ENCODE results near the gene ARID3A.

DNA sequence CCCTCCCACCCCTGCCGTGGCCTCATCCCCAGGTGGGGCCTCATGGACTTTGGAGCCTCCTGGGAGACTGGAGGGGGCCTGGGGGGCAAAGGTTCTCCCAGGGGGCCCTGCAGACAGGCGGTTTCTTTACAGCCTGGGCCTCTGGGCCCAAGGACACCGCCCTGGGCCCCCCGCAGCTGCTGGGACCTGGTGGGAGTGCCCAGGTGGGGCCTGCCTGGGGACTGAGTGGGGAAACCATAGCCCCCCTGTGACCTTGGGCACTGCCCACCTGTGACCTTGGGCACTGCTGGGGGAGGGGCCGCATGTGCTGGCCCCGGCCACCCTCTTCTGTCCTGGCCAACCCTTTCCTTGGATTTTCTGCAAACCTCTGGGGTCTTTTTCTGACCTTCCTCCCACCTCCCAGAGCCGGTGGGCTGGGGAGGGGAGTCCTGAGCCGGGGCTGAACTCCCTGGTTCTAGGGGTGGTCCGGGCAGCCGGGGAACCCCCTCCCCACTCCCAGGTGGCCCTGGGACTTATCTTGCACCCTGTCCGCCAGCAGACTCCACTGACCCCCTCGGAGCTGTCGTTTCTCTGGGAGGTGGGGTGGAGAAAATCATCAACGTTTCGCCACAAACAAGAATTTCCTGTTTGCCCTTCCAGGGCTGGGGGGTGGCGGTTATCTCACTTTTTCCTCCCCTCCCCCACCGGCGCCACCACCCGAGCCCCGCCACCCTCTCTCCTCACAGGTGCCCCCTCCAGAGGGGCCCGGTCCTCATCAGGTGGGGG is 27.0 kb downstream of the ARID3A start:
- TF ChIP-seq, protein P1, sequence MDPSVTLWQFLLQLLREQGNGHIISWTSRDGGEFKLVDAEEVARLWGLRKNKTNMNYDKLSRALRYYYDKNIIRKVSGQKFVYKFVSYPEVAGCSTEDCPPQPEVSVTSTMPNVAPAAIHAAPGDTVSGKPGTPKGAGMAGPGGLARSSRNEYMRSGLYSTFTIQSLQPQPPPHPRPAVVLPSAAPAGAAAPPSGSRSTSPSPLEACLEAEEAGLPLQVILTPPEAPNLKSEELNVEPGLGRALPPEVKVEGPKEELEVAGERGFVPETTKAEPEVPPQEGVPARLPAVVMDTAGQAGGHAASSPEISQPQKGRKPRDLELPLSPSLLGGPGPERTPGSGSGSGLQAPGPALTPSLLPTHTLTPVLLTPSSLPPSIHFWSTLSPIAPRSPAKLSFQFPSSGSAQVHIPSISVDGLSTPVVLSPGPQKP (IDR thresholded peaks at IDR 0.05; ENCODE audit: borderline replicate concordance, low read depth, low read length): no peak
- TF ChIP-seq, protein P2, sequence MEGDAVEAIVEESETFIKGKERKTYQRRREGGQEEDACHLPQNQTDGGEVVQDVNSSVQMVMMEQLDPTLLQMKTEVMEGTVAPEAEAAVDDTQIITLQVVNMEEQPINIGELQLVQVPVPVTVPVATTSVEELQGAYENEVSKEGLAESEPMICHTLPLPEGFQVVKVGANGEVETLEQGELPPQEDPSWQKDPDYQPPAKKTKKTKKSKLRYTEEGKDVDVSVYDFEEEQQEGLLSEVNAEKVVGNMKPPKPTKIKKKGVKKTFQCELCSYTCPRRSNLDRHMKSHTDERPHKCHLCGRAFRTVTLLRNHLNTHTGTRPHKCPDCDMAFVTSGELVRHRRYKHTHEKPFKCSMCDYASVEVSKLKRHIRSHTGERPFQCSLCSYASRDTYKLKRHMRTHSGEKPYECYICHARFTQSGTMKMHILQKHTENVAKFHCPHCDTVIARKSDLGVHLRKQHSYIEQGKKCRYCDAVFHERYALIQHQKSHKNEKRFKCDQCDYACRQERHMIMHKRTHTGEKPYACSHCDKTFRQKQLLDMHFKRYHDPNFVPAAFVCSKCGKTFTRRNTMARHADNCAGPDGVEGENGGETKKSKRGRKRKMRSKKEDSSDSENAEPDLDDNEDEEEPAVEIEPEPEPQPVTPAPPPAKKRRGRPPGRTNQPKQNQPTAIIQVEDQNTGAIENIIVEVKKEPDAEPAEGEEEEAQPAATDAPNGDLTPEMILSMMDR (conservative IDR thresholded peaks at IDR 0.05; ENCODE audit: low read depth, low read length): no peak
- TF ChIP-seq, protein P3, sequence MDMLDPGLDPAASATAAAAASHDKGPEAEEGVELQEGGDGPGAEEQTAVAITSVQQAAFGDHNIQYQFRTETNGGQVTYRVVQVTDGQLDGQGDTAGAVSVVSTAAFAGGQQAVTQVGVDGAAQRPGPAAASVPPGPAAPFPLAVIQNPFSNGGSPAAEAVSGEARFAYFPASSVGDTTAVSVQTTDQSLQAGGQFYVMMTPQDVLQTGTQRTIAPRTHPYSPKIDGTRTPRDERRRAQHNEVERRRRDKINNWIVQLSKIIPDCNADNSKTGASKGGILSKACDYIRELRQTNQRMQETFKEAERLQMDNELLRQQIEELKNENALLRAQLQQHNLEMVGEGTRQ (IDR thresholded peaks at IDR 0.05; ENCODE audit: low read depth, low read length): no peak

All from IMR-90 (cell line).